ENCODE results near the gene MAP7. TPM values are rescaled to one million over a fixed set of nuclear protein-coding genes. Genes with fewer than 3 reads are reported as not detected.
"Not testable (repeated sequence)": the region's sequence is repeated elsewhere in the genome, so short reads cannot be mapped to it uniquely, and the experiment has no call there.

Gene MAP7
- total RNA-seq, 1 donor from 2014 or later: 3.2 TPM

GRCh38 chr6:136517002-136517401, 33.2 kb downstream of the MAP7 start:
- no peak for ATAC-seq
- intact Hi-C loops (cut with DNase I): no loop called here
- DNase-seq (ENCODE audit: missing footprints): no peak

- intact Hi-C loops (cut with DNase I): no loop called here
- ATAC-seq (no peak), DNase-seq (ENCODE audit: missing footprints) (no peak)
These were observed 35.6 kb downstream of the MAP7 start for GRCh38 chr6:136514591-136514990.

- intact Hi-C loops (cut with DNase I): no loop called here
- DNase-seq (ENCODE audit: missing footprints) (no peak), ATAC-seq (peak; percentile 50)
These were observed 38.3 kb downstream of the MAP7 start for GRCh38 chr6:136511926-136512325.

- DNase-seq (ENCODE audit: missing footprints) (no peak), ATAC-seq (no peak)
- intact Hi-C loops (cut with DNase I): no loop called here
These were observed 38.8 kb downstream of the MAP7 start for GRCh38 chr6:136511397-136511796.

GRCh38 chr6:136510782-136511181, 39.4 kb downstream of the MAP7 start:
- ATAC-seq (no peak), DNase-seq (ENCODE audit: missing footprints) (no peak)
- intact Hi-C loops (cut with DNase I): no loop called here

- ATAC-seq (no peak), DNase-seq (ENCODE audit: missing footprints) (no peak)
- intact Hi-C loops (cut with DNase I): no loop called here
These were observed 39.9 kb downstream of the MAP7 start for GRCh38 chr6:136510299-136510698.

- intact Hi-C loops (cut with DNase I): no loop called here
- no peak for ATAC-seq
These were observed 41.4 kb downstream of the MAP7 start for GRCh38 chr6:136508725-136509392.

GRCh38 chr6:136506124-136506799, 44.0 kb downstream of the MAP7 start:
- DNase-seq (ENCODE audit: missing footprints) (no peak), ATAC-seq (no peak)
- intact Hi-C loops (cut with DNase I): no loop called here

More at GRCh38 chr6:136508725-136509392, 41.4 kb downstream of the MAP7 start:
- no peak for DNase-seq (ENCODE audit: missing footprints)

GRCh38 chr6:136503303-136504029, 46.8 kb downstream of the MAP7 start:
- DNase-seq (ENCODE audit: missing footprints) (no peak), ATAC-seq (no peak)
- intact Hi-C loops (cut with DNase I): no loop called here

- no peak for DNase-seq (ENCODE audit: missing footprints)
- ATAC-seq: no peak
- intact Hi-C loops (cut with DNase I): no loop called here
These were observed 47.4 kb downstream of the MAP7 start for GRCh38 chr6:136502786-136503185.

- intact Hi-C loops (cut with DNase I): no loop called here
- no peak for ATAC-seq
- no peak for DNase-seq (ENCODE audit: missing footprints)
These were observed 48.7 kb downstream of the MAP7 start for GRCh38 chr6:136501514-136501913.

GRCh38 chr6:136501096-136501495, 49.1 kb downstream of the MAP7 start:
- ATAC-seq (no peak), DNase-seq (ENCODE audit: missing footprints) (no peak)
- intact Hi-C loops (cut with DNase I): no loop called here

GRCh38 chr6:136500414-136500813, 49.8 kb downstream of the MAP7 start:
- DNase-seq (ENCODE audit: missing footprints) (no peak), ATAC-seq (no peak)
- intact Hi-C loops (cut with DNase I): no loop called here

GRCh38 chr6:136499370-136499769, 50.9 kb downstream of the MAP7 start:
- DNase-seq (ENCODE audit: missing footprints) (no peak), ATAC-seq (no peak)
- intact Hi-C loops (cut with DNase I): no loop called here

- DNase-seq (ENCODE audit: missing footprints); intact Hi-C loops (cut with DNase I); ATAC-seq: not testable (repeated sequence)
These were observed 53.8 kb downstream of the MAP7 start for GRCh38 chr6:136496449-136496848.

GRCh38 chr6:136494710-136495109, 55.5 kb downstream of the MAP7 start:
- DNase-seq (ENCODE audit: missing footprints) (no peak), ATAC-seq (no peak)
- intact Hi-C loops (cut with DNase I): no loop called here

GRCh38 chr6:136494059-136494458, 56.2 kb downstream of the MAP7 start:
- intact Hi-C loops (cut with DNase I): no loop called here
- DNase-seq (ENCODE audit: missing footprints): no peak
- ATAC-seq: no peak

GRCh38 chr6:136492409-136492808, 57.8 kb downstream of the MAP7 start:
- ATAC-seq (no peak), DNase-seq (ENCODE audit: missing footprints) (no peak)
- intact Hi-C loops (cut with DNase I): no loop called here

GRCh38 chr6:136491754-136492153, 58.5 kb downstream of the MAP7 start:
- no peak for DNase-seq (ENCODE audit: missing footprints)
- ATAC-seq: no peak
- intact Hi-C loops (cut with DNase I): no loop called here

GRCh38 chr6:136491251-136491650, 59.0 kb downstream of the MAP7 start:
- no peak for ATAC-seq
- no peak for DNase-seq (ENCODE audit: missing footprints)
- intact Hi-C loops (cut with DNase I): no loop called here
